IMR-90 (cell line): ENCODE measurements around the gene HCRTR1. TPM values are rescaled to one million over a fixed set of nuclear protein-coding genes. Genes with fewer than 3 reads are reported as not detected.
A peak's percentile ranks its signal among the peaks of the same experiment; 100 is the strongest.

ENCODE experiments used
- ATAC-seq: fragments of 200-7000 bp; cut with Tn5 transposase; 2 replicates; pipeline ENCODE4 v1.9.1; 2020; ENCODE audit warnings: low read depth, mild to moderate bottlenecking, moderate library complexity
- BruUV-seq: library from RNA; stranded (reverse); fragments of 400-500 nt; replicated peaks from 2 replicates; lab custom pipeline; 2021; lab: Mats Ljungman, UMichigan
- CTCF ChIA-PET: fragments of 300-600 bp; formaldehyde crosslinking; extraction: SDS; loops from one replicate; lab custom pipeline; 2021; ENCODE audit warnings: antibody characterized with exemption; lab: Yijun Ruan, JAX
- POLR2A ChIA-PET: fragments of 300-600 bp; sonication (Branson Sonifier 250); formaldehyde crosslinking; loops from one replicate; lab custom pipeline; 2022; ENCODE audit warnings: antibody characterized with exemption; ENCODE audit not compliant: unreplicated experiment; lab: Charles Lee
- DNase-seq: peaks from one replicate; pipeline ENCODE4 v3.0.0; 2013
- H2AFZ ChIP-seq: replicated peaks from 2 replicates; pipeline ENCODE3; 2013; ENCODE audit warnings: low read length, mild to moderate bottlenecking; ENCODE audit not compliant: poor library complexity
- H2AK5ac ChIP-seq: 2 replicates; pipeline ENCODE4 v1.6.1; 2013; ENCODE audit warnings: low read depth, low read length, inconsistent platforms
- H2AK9ac ChIP-seq: replicated peaks from 2 replicates; pipeline ENCODE3; 2013; ENCODE audit warnings: mild to moderate bottlenecking, low read depth, low read length, moderate library complexity; ENCODE audit not compliant: poor library complexity
- H2BK120ac ChIP-seq: 2 replicates; pipeline ENCODE4 v1.6.1; 2013; ENCODE audit warnings: low read depth, low read length, inconsistent platforms
- H2BK15ac ChIP-seq: 3 replicates; pipeline ENCODE4 v1.6.1; 2013; ENCODE audit warnings: low read depth, low read length, inconsistent platforms
- H2BK20ac ChIP-seq: 2 replicates; pipeline ENCODE4 v1.6.1; 2013; ENCODE audit warnings: low read depth, mild to moderate bottlenecking, inconsistent platforms, low read length, moderate library complexity
- H2BK5ac ChIP-seq: 2 replicates; pipeline ENCODE4 v1.6.1; 2013; ENCODE audit warnings: mild to moderate bottlenecking, low read depth, low read length, inconsistent platforms; ENCODE audit not compliant: poor library complexity, severe bottlenecking
- H3K14ac ChIP-seq: replicated peaks from 2 replicates; pipeline ENCODE4 v1.6.1; 2013; ENCODE audit warnings: low read depth, low read length, inconsistent platforms
- H3K18ac ChIP-seq: 2 replicates; pipeline ENCODE4 v1.6.1; 2013; ENCODE audit warnings: low read depth, low read length, control low read depth
- H3K23ac ChIP-seq: 2 replicates; pipeline ENCODE4 v1.6.1; 2013; ENCODE audit warnings: low read depth, low read length, inconsistent platforms
- H3K27ac ChIP-seq: 2 replicates; pipeline ENCODE4 v1.5.1; 2013; ENCODE audit warnings: mild to moderate bottlenecking, control low read depth, low read length; ENCODE audit not compliant: insufficient read depth
- H3K27me3 ChIP-seq: 2 replicates; pipeline ENCODE4 v1.6.1; 2013; ENCODE audit warnings: low read length; ENCODE audit not compliant: control insufficient read depth, insufficient read depth
- H3K36me3 ChIP-seq: 2 replicates; pipeline ENCODE4 v1.6.1; 2013; ENCODE audit warnings: low read length, mixed read lengths; ENCODE audit not compliant: control insufficient read depth, insufficient read depth
- H3K4ac ChIP-seq: 2 replicates; pipeline ENCODE4 v1.6.1; 2013; ENCODE audit warnings: low read depth, low read length, inconsistent platforms
- H3K4me1 ChIP-seq: 2 replicates; pipeline ENCODE4 v1.6.1; 2013; ENCODE audit warnings: low read length, mixed read lengths; ENCODE audit not compliant: control insufficient read depth, insufficient read depth
- H3K4me2 ChIP-seq: 2 replicates; pipeline ENCODE4 v1.6.1; 2013; ENCODE audit warnings: low read depth, mild to moderate bottlenecking, control low read depth, low read length, moderate library complexity
- H3K4me3 ChIP-seq: 2 replicates; pipeline ENCODE4 v1.5.1; 2013; ENCODE audit warnings: low read depth, mild to moderate bottlenecking, control low read depth, low read length, moderate library complexity; ENCODE audit not compliant: insufficient read depth
- H3K56ac ChIP-seq: 2 replicates; pipeline ENCODE4 v1.6.1; 2013; ENCODE audit warnings: low read length, inconsistent platforms; ENCODE audit not compliant: insufficient read depth; ENCODE audit errors: extremely low read depth
- H3K79me1 ChIP-seq, 2 experiments: 2 replicates each; pipeline ENCODE4 v1.6.1; 2013; ENCODE audit warnings: low read length in 2 of 2, inconsistent platforms in 1 of 2, low read depth in 1 of 2
- H3K9ac ChIP-seq: 2 replicates; pipeline ENCODE4 v1.6.1; 2013; ENCODE audit warnings: low read depth, low read length, control low read depth
- H3K9me1 ChIP-seq: 2 replicates; pipeline ENCODE4 v1.6.1; 2013; ENCODE audit warnings: low read length, inconsistent platforms; ENCODE audit not compliant: insufficient read depth
- H3K9me3 ChIP-seq: 2 replicates; pipeline ENCODE4 v1.6.1; 2013; ENCODE audit warnings: low read length; ENCODE audit not compliant: control insufficient read depth, insufficient read depth
- H4K20me1 ChIP-seq: 2 replicates; pipeline ENCODE4 v1.6.1; 2013; ENCODE audit warnings: low read length, inconsistent platforms; ENCODE audit not compliant: insufficient read depth
- H4K5ac ChIP-seq: 2 replicates; pipeline ENCODE4 v1.6.1; 2013; ENCODE audit warnings: mild to moderate bottlenecking, low read depth, low read length, control low read depth
- H4K8ac ChIP-seq, 2 experiments: 2 replicates each; pipeline ENCODE4 v1.6.1; 2013; ENCODE audit warnings: low read depth in 2 of 2, low read length in 2 of 2, control low read depth in 1 of 2, inconsistent platforms in 1 of 2
- H4K91ac ChIP-seq: 2 replicates; pipeline ENCODE4 v1.6.1; 2013; ENCODE audit warnings: low read depth, low read length, inconsistent platforms; ENCODE audit not compliant: insufficient read depth
- FOS ChIP-seq: fragments of 150-350 bp; IDR thresholded peaks from 2 replicates; pipeline ENCODE4 v1.6.1; 2016; ENCODE audit warnings: low read depth, low read length
- MXI1 ChIP-seq: IDR thresholded peaks from 2 replicates; pipeline ENCODE4 v1.6.1; 2012; ENCODE audit warnings: low read depth, mild to moderate bottlenecking, low read length, moderate library complexity, borderline replicate concordance
- POLR2A ChIP-seq: IDR thresholded peaks from 2 replicates; pipeline ENCODE4 v1.6.1; 2012; ENCODE audit warnings: mild to moderate bottlenecking, low read depth, low read length
- RAD21 ChIP-seq: IDR thresholded peaks from 2 replicates; pipeline ENCODE4 v1.6.1; 2012; ENCODE audit warnings: low read length, improper control_type of control experiment
- RFX5 ChIP-seq: IDR thresholded peaks from 2 replicates; pipeline ENCODE4 v1.8.0; 2012; ENCODE audit warnings: low read depth, mild to moderate bottlenecking, low read length, moderate library complexity
- SMC3 ChIP-seq: fragments of 150-350 bp; IDR thresholded peaks from 2 replicates; pipeline ENCODE4 v1.6.1; 2016; ENCODE audit warnings: low read depth, mild to moderate bottlenecking, antibody characterized with exemption, low read length, moderate library complexity
- WGBS, 2 experiments: methylation state at CpG; one replicate each; pipeline versions ENCODE4 v1.1.5 to v1.1.7; 2013; ENCODE audit warnings: missing lambda C conversion rate in 2 of 2; ENCODE audit not compliant: insufficient read length in 1 of 2; ENCODE audit errors: extremely low coverage in 2 of 2; 5-methylcytosine and 5-hydroxymethylcytosine counted together
- dilution Hi-C: fragments of 300-500 bp; cut with HindIII; formaldehyde crosslinking; loops from one replicate; pipeline ENCODE4 v1.14.3; 2018; ENCODE audit warnings: low sequenced_read_pairs; ENCODE audit not compliant: unreplicated experiment
- in situ Hi-C: fragments of 300-500 bp; cut with MboI; formaldehyde crosslinking; loops from 3 replicates; pipeline ENCODE4 v1.14.3; 2019; ENCODE audit warnings: low sequenced_read_pairs, inconsistent platforms, mixed read lengths
- intact Hi-C: fragments of 100-400 bp; cut with micrococcal nuclease; formaldehyde crosslinking; loops from 2 replicates; pipeline ENCODE4 v1.10.0; 2022
- polyA plus RNA-seq, 3 experiments: library from polyadenylated mRNA; depleted of rRNA; stranded (reverse); fragments of >200 nt; gene quantifications; 2 replicates each; pipeline ENCODE4 v1.2.3, GENCODE V29; 2012; ENCODE audit warnings: low replicate concordance in 1 of 3
- total RNA-seq: library from RNA; depleted of rRNA; stranded (reverse); fragments of >200 nt; gene quantifications from 2 replicates; pipeline ENCODE4 v1.2.3, GENCODE V29; 2012
- TF ChIP-seq, protein P1 (sequence below): conservative IDR thresholded peaks from 2 replicates; pipeline ENCODE4 v1.5.1; 2012; ENCODE audit warnings: mild to moderate bottlenecking, low read depth, low read length, improper control_type of control experiment

The HCRTR1 gene
- total and polyA plus RNA-seq, 2 of the 4 experiments (the other 2 are of a cell fraction), result not detected

- Histone ChIP-seq H2AK5ac (no peak overlapping the region; the same call in 1 of the 2 replicates), H4K8ac (no peak overlapping the region), H2BK5ac (no peak overlapping the region), H3K23ac (no peak overlapping the region), H3K36me3 (peaks cover 71% of the 10 kb centered on the region; the same call in 1 of the 2 replicates), H2BK20ac (no peak overlapping the region), H2AFZ (peak overlapping the region; percentile 74), H3K9me1 (no peaks in the 10 kb centered on the region), H4K20me1 (no peaks in the 10 kb centered on the region), H3K4ac (peak overlapping the region; percentile 21; the same call in 1 of the 2 replicates), H2BK120ac (no peak overlapping the region), H3K14ac (no peak overlapping the region), H3K9ac (no peak overlapping the region), H4K5ac (no peak overlapping the region), H2BK15ac (no peak overlapping the region), H3K4me1 (peaks cover 3% of the 10 kb centered on the region), H3K18ac (no peak overlapping the region), H2AK9ac (peak overlapping the region; percentile 62), H3K27ac (no peak overlapping the region), H3K56ac (no peak overlapping the region), H3K9me3 (no peaks in the 10 kb centered on the region), H3K27me3 (no peaks in the 10 kb centered on the region), H3K4me3 (no peak overlapping the region), H4K91ac (peak overlapping the region; percentile 58), H3K4me2 (no peak overlapping the region), H3K79me1 (peaks cover 0 to 3% of the 10 kb centered on the region in 2 experiments; a peak in 2 of 4 replicates)
- dilution Hi-C loops (no loop called here), in situ Hi-C loops (loop anchor here (5.0 to 10.0 kb wide), 3 partner anchors 81 to 298 kb away; no protein-coding TSS in a partner anchor), intact Hi-C loops (loop anchor here (1.0 to 5.0 kb wide), 4 partner anchors 51 to 298 kb away; no protein-coding TSS in a partner anchor)
- ATAC-seq (peak; percentile 84), DNase-seq (peak; percentile 22)
- TF ChIP-seq POLR2A (peak; percentile 21; the same call in 1 of the 2 replicates), SMC3 (peak; percentile 97), RAD21 (peak; percentile 96), FOS (no peak), MXI1 (no peak), RFX5 (no peak)
- TF ChIP-seq, protein P1, sequence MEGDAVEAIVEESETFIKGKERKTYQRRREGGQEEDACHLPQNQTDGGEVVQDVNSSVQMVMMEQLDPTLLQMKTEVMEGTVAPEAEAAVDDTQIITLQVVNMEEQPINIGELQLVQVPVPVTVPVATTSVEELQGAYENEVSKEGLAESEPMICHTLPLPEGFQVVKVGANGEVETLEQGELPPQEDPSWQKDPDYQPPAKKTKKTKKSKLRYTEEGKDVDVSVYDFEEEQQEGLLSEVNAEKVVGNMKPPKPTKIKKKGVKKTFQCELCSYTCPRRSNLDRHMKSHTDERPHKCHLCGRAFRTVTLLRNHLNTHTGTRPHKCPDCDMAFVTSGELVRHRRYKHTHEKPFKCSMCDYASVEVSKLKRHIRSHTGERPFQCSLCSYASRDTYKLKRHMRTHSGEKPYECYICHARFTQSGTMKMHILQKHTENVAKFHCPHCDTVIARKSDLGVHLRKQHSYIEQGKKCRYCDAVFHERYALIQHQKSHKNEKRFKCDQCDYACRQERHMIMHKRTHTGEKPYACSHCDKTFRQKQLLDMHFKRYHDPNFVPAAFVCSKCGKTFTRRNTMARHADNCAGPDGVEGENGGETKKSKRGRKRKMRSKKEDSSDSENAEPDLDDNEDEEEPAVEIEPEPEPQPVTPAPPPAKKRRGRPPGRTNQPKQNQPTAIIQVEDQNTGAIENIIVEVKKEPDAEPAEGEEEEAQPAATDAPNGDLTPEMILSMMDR, result peak; percentile 95
- 52% methylated on average over 7 of the region's 9 CpGs; no CpG with 5 or more reads in 1 of the 2 experiments for WGBS, 2 experiments
- ChIA-PET CTCF (interaction anchor here (0.6 to 1.4 kb wide), 6 partner anchors 15 to 255 kb away, joined by 3 to 5 read pairs (median 3); no protein-coding TSS in a partner anchor), POLR2A (no interaction called here)
- TSS peak; percentile 71 for BruUV-seq
Observed at GRCh38 chr1:31663622-31664452, 46.3 kb downstream of the HCRTR1 start.
